Activated CD4-positive, alpha-beta T cell treated with anti-CD3 and anti-CD28 coated beads, Interleukin-2, amount 50 U/mL, for 1 hour (primary cell): ENCODE data around the gene MAPK11.
A peak's percentile ranks its signal among the peaks of the same experiment; 100 is the strongest.

ENCODE experiments used
- DNase-seq: peaks from one replicate; pipeline ENCODE4 v3.0.0-alpha.2; 2020

Gene MAPK11

DNA sequence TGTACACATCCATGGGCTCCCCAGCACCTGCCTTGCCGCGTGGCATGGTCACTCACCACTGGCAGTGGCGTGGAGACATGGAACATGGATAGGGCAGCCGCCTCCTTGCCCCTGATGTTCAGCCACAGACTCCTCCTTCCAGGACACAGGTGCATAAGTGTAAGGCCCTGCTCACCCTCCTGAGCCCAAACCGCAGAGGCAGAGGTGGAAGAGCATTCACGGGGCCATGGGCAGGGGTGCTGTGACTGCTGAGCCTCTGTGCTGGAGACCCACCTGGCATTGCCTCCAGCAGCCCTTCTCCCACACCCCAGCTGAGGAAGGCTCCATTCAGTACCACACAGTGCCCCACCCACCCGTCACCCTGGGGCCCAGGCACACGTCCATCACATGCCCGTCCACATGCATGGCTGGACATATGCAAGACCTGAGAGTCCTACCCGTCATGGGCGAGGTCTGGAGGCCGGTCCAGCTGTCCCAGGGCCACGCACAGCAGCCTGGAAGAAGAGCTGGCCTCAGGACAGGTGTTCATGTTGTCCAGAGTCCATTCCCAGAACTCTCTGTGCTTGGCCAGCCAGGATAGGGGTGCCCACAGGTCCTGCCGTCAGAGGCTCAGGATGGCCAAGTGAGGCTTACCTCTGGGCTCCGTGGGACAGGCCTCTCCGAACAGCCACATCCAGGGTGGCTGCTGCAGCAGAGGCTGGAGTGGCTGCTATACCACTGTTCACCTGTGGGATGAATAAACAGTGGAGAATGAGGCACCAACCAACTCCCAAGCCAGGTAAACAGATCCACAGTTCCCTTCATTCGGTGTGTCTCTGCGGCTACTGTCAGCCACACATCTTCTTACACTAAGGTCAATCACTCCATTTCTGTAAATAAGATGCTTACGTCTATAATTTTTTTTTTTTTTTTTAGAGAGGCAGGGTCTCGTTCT lies 23.7 kb downstream of the MAPK11 start:
- DNase-seq, result no peak

DNA sequence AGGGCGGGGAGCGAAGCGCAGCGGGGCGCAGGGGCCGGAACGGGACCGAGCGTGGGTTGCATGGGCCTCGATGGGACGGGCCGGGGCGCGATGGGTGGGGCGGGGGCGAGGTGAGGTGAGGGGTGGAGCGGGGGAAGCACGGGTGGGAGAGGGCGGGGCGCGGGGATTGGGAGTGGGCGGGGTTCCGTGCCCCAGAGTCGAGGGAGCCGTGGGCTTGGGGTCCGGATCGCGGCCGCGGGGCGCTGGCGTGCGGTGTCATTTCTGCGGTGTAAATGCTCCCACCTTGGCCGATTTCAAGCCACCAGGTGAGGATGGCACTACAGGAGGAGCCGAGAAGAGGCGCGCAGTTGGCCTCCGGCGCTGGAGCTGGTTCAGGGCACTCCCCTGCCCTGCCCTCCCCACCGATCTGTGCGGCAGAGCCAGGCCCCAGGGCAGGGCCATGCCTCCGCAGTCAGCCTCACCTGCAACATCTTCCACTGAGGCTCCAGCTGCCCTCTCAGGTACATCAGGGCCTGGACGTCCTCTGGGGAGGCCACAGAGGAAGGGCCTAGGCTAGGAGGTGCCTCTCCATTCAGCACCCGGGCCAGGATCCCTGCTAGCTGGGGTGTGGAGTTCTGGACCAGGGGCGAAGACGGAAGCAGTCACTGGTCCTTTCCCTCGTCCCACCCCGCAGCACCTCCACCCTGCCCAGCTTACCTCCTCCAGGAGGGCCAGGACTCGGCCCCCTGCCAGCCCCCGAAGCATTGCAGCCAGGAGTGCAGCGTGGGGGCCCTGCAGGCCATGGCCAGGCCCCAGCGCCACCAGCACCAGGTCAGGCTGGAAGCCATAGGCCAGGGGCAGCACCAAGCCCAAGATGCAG lies 24.7 kb downstream of the MAPK11 start:
- no peak for DNase-seq

DNA sequence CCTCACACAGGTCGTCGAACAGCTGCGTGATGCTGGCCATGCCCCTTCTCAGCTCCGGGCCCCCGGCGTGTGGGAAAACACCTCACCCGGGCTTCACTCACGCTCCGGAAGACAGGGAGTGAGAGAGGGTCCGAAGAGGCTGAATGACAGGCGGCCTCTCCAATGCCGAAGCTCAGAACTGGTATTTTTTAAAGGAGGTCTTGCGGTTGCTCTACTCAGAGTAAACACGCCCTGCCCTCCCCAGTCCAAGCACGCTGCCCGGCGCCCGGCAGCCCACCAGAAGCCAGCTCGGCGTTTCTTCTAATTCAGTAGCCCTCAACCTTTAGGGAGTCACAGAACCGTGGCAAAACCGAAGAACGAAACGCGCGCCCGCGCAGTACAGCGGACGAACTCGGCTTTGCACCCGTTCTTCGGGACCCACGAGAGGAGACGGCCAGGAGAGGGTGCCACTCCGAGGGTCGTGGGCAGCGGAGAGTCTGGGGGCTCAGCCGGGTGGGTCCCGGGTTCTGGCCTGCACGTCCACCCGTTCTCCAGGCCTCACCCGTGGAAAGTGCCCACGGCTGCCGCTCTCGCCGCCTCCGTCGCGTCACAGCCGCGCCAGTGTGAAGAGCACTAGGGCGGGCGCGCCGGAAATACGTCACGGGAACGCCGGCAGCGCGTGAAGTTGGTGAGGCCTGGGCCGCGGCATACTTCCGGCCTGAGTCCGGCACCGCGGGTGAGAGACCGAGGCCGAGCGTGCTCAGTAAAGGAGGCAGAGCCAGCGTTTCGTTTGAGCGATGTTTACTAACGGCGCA lies 25.6 kb downstream of the MAPK11 start, which contains the start of gene TUBGCP6:
Gene TUBGCP6, minus strand, starts transcription at position 604 of the 794 bp plus-strand sequence. Its CDS starts 564 bp downstream, at position 40.
- peak; percentile 90 for DNase-seq

DNA sequence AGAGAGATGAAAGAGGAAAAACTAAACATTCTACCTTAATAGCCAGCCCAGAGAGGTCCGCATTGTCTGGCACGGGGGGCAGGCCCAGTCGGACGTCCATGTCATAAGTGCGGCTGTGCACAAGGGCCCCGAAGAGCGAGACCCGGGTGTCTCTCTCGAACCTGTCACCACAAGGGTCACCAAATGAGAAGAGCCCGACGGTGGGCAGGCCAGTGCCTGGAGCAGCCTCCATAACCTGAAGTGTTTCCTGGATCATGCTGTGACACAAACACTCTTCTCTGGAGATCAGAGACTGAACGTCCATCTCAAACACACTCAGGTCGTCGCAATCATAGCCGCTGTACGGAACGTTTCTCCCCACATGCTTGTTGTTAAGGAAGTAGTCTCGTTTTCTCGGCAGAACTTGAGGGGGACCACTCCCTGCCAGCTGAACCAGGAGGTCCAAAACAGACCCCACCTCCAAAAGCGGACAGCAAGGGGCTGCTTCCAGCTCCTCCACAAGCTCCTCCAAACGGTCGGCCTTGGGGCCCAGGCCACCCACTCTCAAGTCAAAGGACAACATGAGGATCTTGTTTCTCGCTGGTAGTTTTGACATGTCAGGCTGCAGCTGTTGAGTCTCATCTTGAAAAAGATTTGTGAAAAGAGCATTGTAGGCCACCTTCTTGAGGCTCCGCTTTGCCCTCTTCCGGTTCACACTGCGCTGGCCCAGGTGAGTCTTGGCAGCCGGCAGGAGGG lies 26.3 kb downstream of the MAPK11 start:
- DNase-seq, result no peak

DNA sequence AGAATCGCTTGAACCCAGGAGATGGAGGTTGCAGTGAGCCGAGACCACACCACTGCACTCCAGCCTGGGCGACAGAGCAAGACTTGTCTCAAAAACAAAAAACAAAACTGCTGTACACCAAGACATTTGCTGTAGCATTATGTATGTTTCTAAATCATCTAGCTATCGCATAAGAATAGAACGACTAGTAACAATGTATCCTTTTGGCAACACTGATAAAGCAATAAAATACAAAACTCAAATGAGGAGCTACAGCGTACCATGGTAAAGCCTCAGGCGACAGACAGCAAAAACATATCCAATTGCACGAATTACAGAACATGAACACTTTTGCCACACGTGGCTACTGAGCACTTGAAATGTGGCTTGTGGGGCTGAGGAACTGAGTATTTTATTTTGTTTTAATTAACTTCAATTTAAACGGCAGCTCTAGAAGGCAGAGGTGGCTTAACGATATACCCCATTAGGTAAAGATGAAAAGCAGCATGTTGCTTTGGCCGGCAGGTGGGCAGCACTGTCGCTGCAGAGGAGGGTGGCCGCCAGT lies 27.7 kb downstream of the MAPK11 start:
- no peak for DNase-seq

DNA sequence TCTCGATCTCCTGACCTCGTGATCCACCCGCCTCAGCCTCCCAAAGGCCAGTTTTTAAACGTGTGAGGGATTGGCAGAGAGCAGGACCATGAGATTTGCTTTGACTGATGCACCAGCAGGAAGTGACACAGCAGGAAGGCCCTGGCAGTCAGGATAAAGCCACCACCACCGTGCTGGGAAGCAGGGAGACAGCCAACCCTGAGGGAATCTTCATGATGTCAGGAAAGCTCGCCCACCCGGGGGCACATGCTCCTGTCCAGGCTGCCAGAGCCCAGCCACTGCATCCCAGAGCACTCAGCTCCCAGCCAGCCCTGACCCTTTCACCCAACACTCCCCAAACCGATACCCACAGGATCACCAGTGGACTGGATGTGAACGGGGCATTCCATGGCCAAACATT lies 31.4 kb downstream of the MAPK11 start:
- DNase-seq, result no peak

GRCh38 chr22:50236731-50237409 lies 33.3 kb downstream of the MAPK11 start:
- DNase-seq, result no peak

- no peak for DNase-seq
Measured at GRCh38 chr22:50233223-50233622, 37.0 kb downstream of the MAPK11 start.

- no peak for DNase-seq
Measured at GRCh38 chr22:50232481-50233151, 37.6 kb downstream of the MAPK11 start.

DNA sequence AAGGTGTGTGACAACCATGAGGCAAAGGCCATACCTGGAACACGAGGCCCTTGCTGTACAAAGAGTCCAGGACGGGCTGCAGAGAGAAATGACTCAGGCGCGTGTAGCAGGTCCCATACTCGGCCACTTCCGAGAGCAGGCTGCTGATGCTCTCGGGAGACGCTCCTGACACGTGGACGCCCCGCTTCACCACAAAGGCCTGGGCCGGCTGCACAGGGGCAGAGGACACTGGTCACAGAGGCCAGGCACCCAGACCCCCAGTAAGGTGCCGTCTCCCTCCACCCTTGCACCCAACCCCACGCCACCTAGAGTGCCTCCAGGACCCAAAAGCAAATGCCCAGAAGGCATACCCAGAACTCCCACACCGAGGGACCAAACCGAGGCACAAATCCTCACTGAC lies 40.8 kb downstream of the MAPK11 start:
- DNase-seq, result no peak

GRCh38 chr22:50228366-50228765 lies 41.8 kb downstream of the MAPK11 start:
- no peak for DNase-seq

GRCh38 chr22:50227579-50228215 lies 42.5 kb downstream of the MAPK11 start:
- no peak for DNase-seq

DNA sequence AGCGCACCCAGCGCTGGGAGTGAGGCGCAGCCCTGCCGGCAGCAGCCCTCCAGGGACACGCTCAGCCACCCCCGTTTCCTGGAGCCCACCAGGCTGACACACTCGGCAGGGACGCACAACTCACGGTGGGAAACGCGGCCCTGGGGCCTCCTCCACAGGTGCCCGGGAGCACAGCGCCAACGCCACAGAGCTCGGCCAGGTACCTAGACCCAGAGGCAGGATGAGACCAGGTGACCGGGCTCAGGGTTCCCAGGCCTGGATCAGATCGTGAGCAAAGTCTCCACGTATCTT lies 43.4 kb downstream of the MAPK11 start:
- no peak for DNase-seq

DNA sequence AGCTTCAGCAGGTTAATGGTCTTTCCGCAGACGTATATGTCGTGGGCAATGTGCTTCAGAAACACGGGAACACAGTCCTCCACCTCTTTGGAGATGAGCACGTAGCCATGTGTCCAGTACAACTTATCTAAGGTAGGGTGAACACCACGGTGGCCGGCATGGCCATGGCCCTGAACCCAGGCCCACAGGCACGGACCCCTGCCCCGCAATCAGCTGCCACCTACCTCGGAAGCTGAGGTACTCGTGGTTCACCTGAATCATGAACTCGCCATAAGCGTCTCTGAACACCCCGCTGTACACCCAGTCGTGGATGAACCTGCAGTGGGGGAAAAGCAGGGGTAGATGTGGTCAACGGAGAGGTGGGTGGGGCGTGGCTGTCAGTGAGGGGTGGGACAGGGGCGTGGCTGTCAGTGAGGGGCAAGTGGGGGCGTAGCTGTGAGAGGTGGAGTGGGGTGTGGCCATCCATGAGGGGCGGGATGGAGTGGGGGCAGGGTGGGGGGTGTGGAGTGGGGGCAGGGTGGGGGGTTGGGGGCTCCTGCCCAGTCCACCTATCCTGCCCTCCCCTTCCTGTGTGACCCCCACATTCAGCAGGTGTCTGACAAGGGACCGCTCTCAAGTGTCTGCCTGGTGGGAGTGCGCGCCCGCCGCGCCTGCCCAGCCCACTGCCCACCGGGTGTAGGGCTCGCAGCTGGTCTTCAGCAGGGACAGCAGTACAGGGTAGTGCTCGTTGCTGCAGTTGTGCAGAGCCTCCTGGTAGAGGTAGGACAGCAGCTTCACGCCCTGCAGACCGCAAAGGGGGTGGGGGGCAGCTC lies 43.9 kb downstream of the MAPK11 start:
- DNase-seq, result no peak

GRCh38 chr22:50225200-50225969 lies 44.8 kb downstream of the MAPK11 start:
- no peak for DNase-seq

DNA sequence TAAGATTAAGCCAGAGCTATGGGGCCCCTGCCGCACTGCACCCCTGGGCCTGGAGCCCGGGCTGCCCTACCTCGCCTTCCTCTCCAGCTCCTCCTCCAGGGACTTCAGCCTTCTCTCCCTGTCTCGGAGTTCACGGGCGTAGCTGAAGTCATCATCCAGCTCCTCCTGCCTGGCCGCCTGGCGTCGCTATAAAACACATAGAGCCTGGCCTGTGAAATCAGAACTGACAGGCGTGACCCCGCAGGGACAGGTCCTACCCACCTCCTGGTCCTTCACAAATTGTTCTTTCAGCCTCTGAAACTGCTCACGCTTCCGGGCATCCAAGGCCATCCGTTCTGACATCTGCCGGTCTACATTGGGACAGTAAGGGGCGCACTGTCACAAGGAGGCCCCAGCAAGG lies 46.1 kb downstream of the MAPK11 start:
- DNase-seq, result no peak

DNA sequence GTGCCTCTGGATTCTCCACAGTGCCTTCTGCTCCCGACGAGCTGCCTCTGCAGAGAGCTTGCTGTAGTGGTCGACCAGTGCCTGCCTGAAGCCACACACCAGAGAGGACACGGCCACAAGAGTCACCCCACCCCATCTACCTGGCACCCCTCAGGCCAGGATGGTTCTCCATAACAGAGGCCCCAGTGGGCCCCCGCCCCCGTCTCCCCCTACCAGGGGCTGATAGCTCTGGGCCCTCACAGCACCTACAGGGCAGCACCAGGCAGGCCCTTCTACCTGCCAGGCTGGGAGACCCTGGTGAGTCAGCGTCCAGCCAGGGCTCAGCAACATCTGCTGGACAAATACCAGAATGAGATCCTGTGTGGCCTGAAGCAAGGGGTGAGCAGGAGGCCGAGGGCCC lies 47.7 kb downstream of the MAPK11 start:
- DNase-seq, result no peak

DNA sequence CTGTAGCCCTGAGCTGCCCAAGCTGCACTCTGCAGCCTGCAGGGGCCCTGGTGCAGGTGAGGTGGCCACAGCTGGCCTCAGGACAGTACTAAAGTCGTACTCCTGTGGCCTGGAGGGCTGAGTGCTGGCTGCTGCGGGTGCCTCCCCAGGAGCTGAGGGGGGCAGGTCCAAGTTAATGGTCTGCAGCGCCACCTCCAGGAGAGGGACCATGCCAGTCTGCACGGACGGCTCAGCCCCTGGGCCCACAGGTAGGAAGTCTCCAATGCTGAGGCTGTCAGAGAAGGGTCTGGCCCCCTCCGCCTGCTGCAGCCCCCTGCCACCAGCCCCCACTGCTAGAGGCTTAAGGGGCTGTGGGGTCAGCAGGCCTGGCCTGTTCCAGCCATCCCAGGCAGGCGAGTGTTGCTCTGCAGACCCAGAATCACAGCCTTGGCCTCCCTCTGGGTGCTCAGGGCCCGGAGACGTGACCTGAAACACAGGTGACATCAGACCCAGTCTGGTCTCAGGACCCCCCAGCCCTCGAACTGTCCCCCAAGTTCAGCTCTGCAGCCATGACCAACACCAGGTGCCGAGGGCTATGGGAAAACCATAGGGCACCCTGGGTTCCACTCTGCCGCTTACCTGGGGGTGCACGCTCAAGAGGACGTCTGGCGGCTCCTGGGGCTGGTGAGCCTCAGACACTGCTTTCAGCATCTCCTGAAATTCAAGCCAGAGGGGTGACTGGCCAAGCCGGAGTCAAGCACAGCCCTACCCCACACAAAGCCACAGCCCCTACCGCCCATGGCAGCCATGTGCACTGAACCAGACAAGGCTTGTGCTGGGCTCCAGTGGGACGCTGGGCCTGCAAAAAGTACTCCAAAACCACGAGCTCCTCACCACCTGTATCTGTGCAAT lies 48.5 kb downstream of the MAPK11 start:
- no peak for DNase-seq
